ENCODE measurements around the gene PSG7. TPM values are rescaled to one million over a fixed set of nuclear protein-coding genes. Genes with fewer than 3 reads are reported as not detected.
"Not testable (repeated sequence)": the region's sequence is repeated elsewhere in the genome, so short reads cannot be mapped to it uniquely, and the experiment has no call there.

PSG7 gene
- polyA plus RNA-seq, 1 donor from 2014 or later, result not detected

- H3K9me2 ChIP-seq (ENCODE audit: insufficient read depth, low read length); H3K27ac ChIP-seq (ENCODE audit: low read length); H3K4me2 ChIP-seq (ENCODE audit: low read length); H3K9ac ChIP-seq (ENCODE audit: low read length); H4K20me1 ChIP-seq (ENCODE audit: insufficient read depth); H3K36me3 ChIP-seq (ENCODE audit: insufficient read depth, low read length); H3K79me2 ChIP-seq (replicated peaks; ENCODE audit: insufficient read depth, low read length); H3K4me3 ChIP-seq (ENCODE audit: low read length); H3K27me3 ChIP-seq (ENCODE audit: insufficient read depth, low read depth, low read length); H3K9me3 ChIP-seq (ENCODE audit: low read length); H2AFZ ChIP-seq (ENCODE audit: low read depth, low read length); H3F3A ChIP-seq (ENCODE audit: insufficient read depth, low read length, poor library complexity, severe bottlenecking): not testable (repeated sequence)
These were observed 39.3 kb downstream of the PSG7 start for GRCh38 chr19:42897729-42898128.

- H3K4me3 ChIP-seq (ENCODE audit: low read length); H3K36me3 ChIP-seq (ENCODE audit: insufficient read depth, low read length); H3K9me2 ChIP-seq (ENCODE audit: insufficient read depth, low read length); H3K27ac ChIP-seq (ENCODE audit: low read length); H4K20me1 ChIP-seq (ENCODE audit: insufficient read depth); H3K79me2 ChIP-seq (replicated peaks; ENCODE audit: insufficient read depth, low read length); H3F3A ChIP-seq (ENCODE audit: insufficient read depth, low read length, poor library complexity, severe bottlenecking); H3K9me3 ChIP-seq (ENCODE audit: low read length); H3K27me3 ChIP-seq (ENCODE audit: insufficient read depth, low read depth, low read length); H2AFZ ChIP-seq (ENCODE audit: low read depth, low read length); H3K4me2 ChIP-seq (ENCODE audit: low read length); H3K9ac ChIP-seq (ENCODE audit: low read length): not testable (repeated sequence)
These were observed 46.6 kb downstream of the PSG7 start for GRCh38 chr19:42890446-42890845.

DNA sequence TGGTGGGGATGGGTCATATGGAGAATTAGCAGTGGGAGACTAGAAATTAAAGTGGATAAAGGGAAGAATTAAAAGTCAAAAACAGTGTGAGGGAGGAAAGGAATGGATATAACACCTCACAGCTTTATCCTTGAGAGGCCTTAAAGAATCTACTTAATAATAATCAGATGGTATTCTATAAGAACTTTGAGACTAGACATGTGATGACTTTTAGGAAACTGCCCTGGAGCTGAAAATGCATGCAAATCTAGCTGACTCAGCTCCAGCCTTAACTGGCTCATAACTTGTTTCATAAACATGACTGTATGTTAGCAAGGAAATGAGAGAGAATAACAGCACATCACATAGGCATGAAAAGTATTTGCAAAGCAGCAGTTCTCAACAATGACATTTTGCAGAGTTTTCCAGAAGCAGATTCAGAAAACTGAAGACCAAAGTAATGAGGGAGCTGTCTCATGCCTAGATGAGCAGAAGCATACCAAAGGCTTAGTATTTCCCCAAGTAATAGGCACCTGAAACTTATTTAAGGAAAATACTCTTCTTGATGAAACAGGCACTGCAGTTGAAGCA lies 49.0 kb downstream of the PSG7 start:
- not testable (repeated sequence) for H3K9me2 ChIP-seq (ENCODE audit: insufficient read depth, low read length); H3K79me2 ChIP-seq (replicated peaks; ENCODE audit: insufficient read depth, low read length); H3K36me3 ChIP-seq (ENCODE audit: insufficient read depth, low read length); H3K9me3 ChIP-seq (ENCODE audit: low read length); H4K20me1 ChIP-seq (ENCODE audit: insufficient read depth); H3F3A ChIP-seq (ENCODE audit: insufficient read depth, low read length, poor library complexity, severe bottlenecking); H3K27ac ChIP-seq (ENCODE audit: low read length); H3K27me3 ChIP-seq (ENCODE audit: insufficient read depth, low read depth, low read length); H3K4me2 ChIP-seq (ENCODE audit: low read length); H2AFZ ChIP-seq (ENCODE audit: low read depth, low read length); H3K4me3 ChIP-seq (ENCODE audit: low read length); H3K9ac ChIP-seq (ENCODE audit: low read length)

GRCh38 chr19:42882730-42883129 lies 54.3 kb downstream of the PSG7 start:
- H3K4me2 ChIP-seq (ENCODE audit: low read length); H2AFZ ChIP-seq (ENCODE audit: low read depth, low read length); H3K9me2 ChIP-seq (ENCODE audit: insufficient read depth, low read length); H3K27me3 ChIP-seq (ENCODE audit: insufficient read depth, low read depth, low read length); H3K27ac ChIP-seq (ENCODE audit: low read length); H3K36me3 ChIP-seq (ENCODE audit: insufficient read depth, low read length); H3K79me2 ChIP-seq (replicated peaks; ENCODE audit: insufficient read depth, low read length); H4K20me1 ChIP-seq (ENCODE audit: insufficient read depth); H3F3A ChIP-seq (ENCODE audit: insufficient read depth, low read length, poor library complexity, severe bottlenecking); H3K9me3 ChIP-seq (ENCODE audit: low read length); H3K9ac ChIP-seq (ENCODE audit: low read length); H3K4me3 ChIP-seq (ENCODE audit: low read length): not testable (repeated sequence)

- H2AFZ ChIP-seq (ENCODE audit: low read depth, low read length); H3K4me3 ChIP-seq (ENCODE audit: low read length); H3K9me2 ChIP-seq (ENCODE audit: insufficient read depth, low read length); H3F3A ChIP-seq (ENCODE audit: insufficient read depth, low read length, poor library complexity, severe bottlenecking); H3K36me3 ChIP-seq (ENCODE audit: insufficient read depth, low read length); H3K9me3 ChIP-seq (ENCODE audit: low read length); H4K20me1 ChIP-seq (ENCODE audit: insufficient read depth); H3K27me3 ChIP-seq (ENCODE audit: insufficient read depth, low read depth, low read length); H3K9ac ChIP-seq (ENCODE audit: low read length); H3K27ac ChIP-seq (ENCODE audit: low read length); H3K79me2 ChIP-seq (replicated peaks; ENCODE audit: insufficient read depth, low read length); H3K4me2 ChIP-seq (ENCODE audit: low read length): not testable (repeated sequence)
These were observed 55.0 kb downstream of the PSG7 start for GRCh38 chr19:42882010-42882409.

DNA sequence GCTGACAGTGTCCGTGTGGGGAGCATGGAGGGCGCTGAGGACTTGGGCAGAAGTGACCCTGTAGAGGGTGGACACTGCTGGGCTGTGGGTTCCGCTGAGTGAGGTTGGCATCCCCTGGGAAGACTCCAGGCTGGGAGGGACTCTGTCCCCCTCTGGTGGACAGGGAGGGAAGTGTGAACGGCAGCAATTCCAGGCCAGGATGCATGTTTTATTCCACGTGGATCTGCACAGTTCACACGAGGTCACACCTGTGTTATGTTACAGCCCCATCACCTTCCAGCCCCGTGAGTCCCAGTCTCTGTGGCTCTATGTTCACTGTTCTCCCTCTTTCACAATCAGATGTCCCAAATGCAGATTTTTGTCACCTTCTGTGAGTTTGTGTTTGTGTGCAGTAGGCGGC lies 55.7 kb downstream of the PSG7 start:
- H4K20me1 ChIP-seq (ENCODE audit: insufficient read depth); H3K27ac ChIP-seq (ENCODE audit: low read length); H3K4me3 ChIP-seq (ENCODE audit: low read length); H2AFZ ChIP-seq (ENCODE audit: low read depth, low read length); H3K79me2 ChIP-seq (replicated peaks; ENCODE audit: insufficient read depth, low read length); H3K4me2 ChIP-seq (ENCODE audit: low read length); H3F3A ChIP-seq (ENCODE audit: insufficient read depth, low read length, poor library complexity, severe bottlenecking); H3K9ac ChIP-seq (ENCODE audit: low read length); H3K9me3 ChIP-seq (ENCODE audit: low read length); H3K27me3 ChIP-seq (ENCODE audit: insufficient read depth, low read depth, low read length); H3K9me2 ChIP-seq (ENCODE audit: insufficient read depth, low read length); H3K36me3 ChIP-seq (ENCODE audit: insufficient read depth, low read length): not testable (repeated sequence)

- not testable (repeated sequence) for H2AFZ ChIP-seq (ENCODE audit: low read depth, low read length); H3K9me2 ChIP-seq (ENCODE audit: insufficient read depth, low read length); H3F3A ChIP-seq (ENCODE audit: insufficient read depth, low read length, poor library complexity, severe bottlenecking); H4K20me1 ChIP-seq (ENCODE audit: insufficient read depth); H3K9me3 ChIP-seq (ENCODE audit: low read length); H3K4me3 ChIP-seq (ENCODE audit: low read length); H3K27ac ChIP-seq (ENCODE audit: low read length); H3K9ac ChIP-seq (ENCODE audit: low read length); H3K27me3 ChIP-seq (ENCODE audit: insufficient read depth, low read depth, low read length); H3K79me2 ChIP-seq (replicated peaks; ENCODE audit: insufficient read depth, low read length); H3K36me3 ChIP-seq (ENCODE audit: insufficient read depth, low read length); H3K4me2 ChIP-seq (ENCODE audit: low read length)
These were observed 56.4 kb downstream of the PSG7 start for GRCh38 chr19:42880621-42881020.

All from neural cell (in vitro differentiated cells).